HG03432 (cell line): ENCODE results near the gene PPP1R9A.

Experiments
- ATAC-seq: cut with Tn5 transposase; IDR thresholded peaks from one replicate; pipeline ENCODE4 v1.9.1; 2021; ENCODE audit warnings: mild to moderate bottlenecking, moderate library complexity; ENCODE audit not compliant: unreplicated experiment

The PPP1R9A gene

DNA sequence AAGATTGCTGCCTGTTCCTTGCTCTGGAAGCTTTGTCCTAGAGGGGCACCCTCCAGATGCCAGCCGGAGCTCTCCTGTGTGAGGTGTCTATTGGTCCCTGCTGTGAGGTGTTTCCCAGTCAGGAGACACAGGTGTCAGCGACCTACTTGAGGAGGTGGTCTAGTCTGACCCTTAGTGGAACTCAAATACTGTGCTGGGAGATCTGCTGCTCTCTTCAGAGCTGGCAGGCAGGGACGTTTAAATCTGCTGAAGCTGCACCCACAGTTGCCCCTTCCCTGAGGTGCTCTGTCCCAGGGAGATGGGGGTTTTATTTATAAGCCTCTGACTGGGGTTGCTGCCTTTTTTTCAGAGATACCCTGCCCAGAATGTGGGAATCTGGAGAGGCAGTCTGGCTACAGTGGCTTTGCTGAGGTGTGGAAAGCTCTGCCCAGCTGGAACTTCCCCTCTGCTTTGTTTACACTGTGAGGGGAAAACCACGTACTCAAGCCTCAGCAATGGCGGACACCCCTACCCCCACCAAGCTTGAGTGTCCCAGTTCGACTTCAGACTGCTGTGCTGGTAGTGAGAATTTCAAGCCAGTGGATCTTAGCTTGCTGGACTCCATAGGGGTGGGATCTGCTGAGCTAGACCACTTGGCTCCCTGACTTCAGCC lies 119.2 kb downstream of the PPP1R9A start:
- no peak for ATAC-seq

DNA sequence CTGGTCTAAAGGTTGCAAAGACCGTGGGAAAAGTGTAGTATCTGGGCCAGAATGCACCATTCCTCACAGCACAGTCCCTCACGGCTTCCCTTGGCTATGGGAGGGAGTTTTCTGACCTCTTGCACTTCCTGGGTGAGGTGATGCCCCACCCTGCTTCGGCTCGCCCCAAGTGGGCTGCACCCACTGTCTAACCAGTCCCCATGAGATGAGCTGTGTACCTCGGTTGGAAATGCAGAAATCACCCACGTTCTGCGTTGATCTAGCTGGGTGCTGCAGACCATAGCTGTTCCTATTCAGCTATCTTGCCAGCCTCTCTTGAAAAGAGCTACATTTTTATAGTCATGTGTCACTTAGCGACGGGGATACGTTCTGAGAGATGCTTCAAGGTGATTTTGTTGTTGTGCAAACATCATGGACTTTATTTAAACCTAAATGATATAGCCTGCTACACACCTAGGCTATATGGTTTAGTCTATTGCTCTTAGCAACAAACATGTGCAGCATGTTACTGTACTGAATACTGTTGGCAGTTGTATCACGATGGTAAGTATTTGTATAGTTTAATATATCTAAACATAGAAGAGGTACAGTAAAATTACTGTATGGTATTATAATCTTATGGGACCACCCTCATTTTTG lies 120.0 kb downstream of the PPP1R9A start:
- no peak for ATAC-seq

- ATAC-seq = no peak
Measured at GRCh38 chr7:95028683-95029082, 121.3 kb downstream of the PPP1R9A start.

DNA sequence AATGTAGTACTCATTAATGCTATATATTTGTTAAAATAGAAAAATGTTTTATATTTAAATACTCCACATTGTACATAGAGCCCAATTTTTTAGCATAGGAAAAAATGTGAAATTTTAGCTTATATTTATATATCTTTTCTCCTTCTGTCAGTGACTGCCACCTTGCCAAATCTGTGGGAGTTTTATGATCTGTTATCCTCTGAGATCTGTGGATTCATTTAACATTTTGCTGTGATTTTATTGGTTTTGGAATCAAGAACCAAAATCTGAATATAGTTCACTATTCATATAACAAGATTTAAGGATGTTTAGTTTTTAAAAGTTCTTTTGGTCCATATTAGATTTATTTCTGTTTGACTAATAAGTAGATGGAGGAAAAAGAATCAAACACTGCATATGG lies 127.9 kb downstream of the PPP1R9A start:
- ATAC-seq = no peak

DNA sequence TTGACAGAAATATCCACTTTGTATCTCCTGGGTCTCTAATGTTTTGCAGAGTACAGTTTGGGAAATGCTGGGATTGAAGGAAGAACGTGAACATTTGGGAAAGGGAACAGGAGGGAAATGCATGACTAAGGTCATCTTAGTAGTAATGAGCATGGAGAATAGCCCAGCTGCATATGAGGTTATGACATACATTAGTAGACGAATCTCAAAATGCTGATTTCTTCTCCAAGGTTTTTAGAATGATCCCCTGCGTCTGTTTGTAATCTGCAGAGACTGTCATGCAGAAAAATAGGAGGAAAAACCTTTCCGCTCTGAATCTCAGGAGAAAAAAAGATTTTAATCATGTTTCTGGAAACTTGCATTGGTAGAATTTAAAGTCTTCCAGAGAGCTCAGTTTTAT lies 133.6 kb downstream of the PPP1R9A start:
- no peak for ATAC-seq

- no peak for ATAC-seq
Measured at GRCh38 chr7:95045236-95045923, 138.0 kb downstream of the PPP1R9A start.

DNA sequence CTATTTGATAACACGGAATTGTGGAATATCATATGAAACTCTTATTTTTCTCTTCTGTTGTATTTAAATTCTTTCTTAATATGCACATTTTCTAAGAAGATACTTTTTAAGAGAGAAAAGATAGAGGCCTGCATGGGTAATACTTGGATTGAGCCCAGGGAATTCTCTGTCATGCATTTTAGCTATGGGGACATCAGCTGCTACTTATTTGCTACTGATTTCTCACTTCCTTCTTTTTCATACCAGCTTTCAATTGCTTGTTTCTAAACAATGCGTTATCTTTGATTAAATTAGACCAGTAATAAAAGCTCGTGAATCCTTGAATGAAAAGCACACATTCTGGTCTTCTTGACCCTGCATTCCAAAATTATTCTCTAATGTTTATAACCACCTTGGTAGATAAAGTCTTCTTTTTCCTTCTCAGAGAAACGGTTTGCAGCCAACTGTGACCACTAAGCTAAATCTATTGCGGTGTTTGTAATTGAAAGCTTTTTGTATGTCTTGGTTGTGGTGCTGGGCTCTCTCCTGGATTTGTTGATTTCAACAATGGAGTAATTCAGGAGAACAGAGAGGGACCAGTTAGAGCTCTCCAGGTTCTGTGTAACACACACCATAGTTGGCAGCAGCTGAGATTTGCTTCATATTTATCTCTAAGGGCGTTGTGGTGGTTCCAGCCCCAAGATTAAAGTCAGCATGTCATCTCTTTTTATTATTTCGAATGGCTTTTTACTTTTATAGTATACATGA lies 139.3 kb downstream of the PPP1R9A start:
- peak; percentile 57 for ATAC-seq

DNA sequence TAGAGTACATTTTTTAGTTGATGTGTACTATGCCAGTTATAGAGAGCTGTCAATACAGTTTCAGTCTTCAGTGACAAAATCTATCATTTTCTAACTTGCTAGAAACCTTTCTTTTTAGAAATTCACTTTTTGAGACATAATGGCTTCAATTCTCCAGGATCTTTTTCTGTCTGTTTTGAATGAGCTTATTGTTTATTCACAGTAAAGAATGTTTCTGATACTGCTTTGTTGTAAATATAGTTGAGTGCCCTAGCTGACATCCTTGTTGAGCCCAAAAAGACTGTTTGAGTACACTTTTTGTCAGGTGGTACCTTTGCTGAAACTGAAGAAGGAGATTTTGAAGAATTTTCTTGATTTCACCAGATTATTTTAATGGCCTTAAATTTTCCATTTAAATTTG lies 139.9 kb downstream of the PPP1R9A start:
- ATAC-seq = no peak

GRCh38 chr7:95052566-95053094 lies 145.2 kb downstream of the PPP1R9A start:
- ATAC-seq = no peak

DNA sequence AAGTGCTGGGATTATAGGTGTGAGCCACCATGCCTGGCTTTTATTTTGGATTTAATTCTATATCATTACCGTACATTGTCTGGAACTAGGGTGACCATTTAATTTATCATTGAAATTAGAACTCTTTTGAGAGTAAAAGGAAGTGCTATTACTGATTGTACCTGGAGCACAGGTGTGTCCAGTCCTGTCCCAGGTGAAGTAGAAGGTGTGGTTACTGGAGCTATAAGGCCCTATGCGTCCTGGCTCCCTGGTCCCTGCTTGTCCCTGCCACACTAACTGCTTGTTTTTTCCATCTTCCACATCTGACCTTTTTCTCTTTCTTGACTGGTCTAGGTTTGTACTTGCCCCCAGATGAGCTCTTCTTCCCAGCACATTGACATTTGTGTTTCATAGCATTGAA lies 147.0 kb downstream of the PPP1R9A start:
- ATAC-seq = no peak

DNA sequence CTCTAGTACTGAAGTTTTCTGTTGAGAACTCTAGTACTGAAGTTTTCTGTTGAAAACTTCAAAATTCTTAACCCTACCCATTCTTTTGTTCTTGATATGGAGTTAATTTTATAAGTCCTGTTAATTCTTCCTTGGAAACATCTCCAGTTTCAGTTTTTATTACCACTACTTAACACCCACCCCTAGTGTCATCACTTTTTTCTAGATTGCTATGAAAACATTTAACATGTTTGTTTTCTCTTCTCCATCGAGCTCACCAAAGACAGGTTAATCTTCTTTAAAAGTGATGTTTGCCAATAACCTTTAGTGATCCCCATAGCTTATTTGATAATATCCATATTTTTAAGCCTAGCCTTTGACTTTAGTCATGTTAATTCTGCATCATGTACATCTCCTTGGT lies 147.9 kb downstream of the PPP1R9A start:
- no peak for ATAC-seq

DNA sequence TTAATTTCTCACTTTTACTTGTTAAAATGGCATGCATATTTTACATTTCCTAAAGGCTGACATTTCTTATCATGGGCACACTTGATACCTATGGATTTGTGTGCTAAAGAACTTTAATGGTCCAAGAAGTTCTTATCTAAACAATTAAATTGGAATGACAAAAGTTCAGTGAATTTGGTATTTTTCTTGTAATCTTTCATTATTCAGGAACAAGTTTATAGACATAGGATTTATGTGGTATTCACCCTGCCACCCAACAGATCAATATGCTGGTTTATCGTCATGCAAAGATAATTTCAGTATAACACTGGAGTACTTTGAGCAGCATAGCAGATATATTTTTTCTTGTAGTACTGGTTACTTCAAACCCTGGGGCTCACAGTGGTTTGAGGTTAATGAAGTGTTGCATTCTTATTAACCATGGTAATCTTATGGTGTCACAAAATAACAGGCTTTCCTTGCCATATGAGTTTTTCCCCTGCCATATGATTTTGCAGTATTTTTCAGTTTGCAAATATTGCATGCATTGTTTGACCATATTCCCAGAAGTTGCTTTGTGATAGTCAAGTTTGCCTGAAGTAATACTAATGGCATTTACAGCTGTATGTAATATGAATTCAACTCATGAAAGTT lies 148.8 kb downstream of the PPP1R9A start:
- ATAC-seq = no peak

DNA sequence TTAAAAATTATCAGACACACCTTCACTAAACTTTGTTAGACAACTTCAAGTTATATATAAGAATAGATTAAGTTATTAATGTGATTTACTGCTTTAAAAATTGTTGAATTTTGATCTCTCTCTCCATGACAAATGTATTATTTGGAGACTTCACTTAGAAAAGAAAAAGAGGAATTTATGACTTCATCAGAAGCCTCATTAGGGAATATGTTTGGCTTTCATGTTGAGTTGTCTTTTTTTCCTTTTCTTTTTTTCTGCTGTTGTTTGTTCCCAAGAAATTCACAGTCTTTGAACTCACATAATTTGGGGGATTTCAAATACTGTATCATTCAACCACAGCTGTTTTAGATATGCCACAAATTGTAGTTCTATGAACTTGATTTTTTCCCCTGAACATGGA lies 149.5 kb downstream of the PPP1R9A start:
- no peak for ATAC-seq

DNA sequence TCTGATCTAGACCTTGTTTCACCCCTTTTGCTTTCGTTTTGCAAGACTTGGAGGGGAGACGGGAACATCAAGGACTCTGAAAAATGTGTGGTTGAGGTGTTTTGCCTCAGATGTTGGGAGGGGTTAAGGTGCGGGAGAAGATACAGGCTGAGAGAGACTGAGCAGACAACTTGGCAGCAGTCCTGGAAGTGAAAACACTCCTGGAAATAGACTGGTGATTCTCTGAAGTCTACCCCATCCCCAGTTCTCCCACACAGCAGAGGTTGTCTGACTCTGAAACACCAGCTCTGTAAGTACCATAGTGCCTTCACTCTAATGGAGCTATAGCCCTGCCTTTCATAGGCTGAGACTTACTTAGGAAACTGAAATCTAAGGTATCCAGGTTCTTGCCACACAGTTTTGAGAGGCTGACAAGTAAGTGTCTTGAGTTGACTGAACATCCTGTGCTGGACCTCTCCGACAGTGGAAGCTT lies 152.5 kb downstream of the PPP1R9A start:
- ATAC-seq = no peak

- no peak for ATAC-seq
Measured at GRCh38 chr7:95062901-95063300, 155.5 kb downstream of the PPP1R9A start.

GRCh38 chr7:95066737-95067530 lies 159.5 kb downstream of the PPP1R9A start:
- no peak for ATAC-seq

GRCh38 chr7:95088536-95089215 lies 181.3 kb downstream of the PPP1R9A start:
- ATAC-seq = no peak

GRCh38 chr7:95089414-95090315 lies 182.3 kb downstream of the PPP1R9A start:
- no peak for ATAC-seq
